ENCODE measurements around the gene TM9SF1.

The TM9SF1 gene

GRCh38 chr14:24178399-24179178 is 16.7 kb downstream of the TM9SF1 start:
- Histone ChIP-seq H3K4me2 (ENCODE audit: low read length) (no peak overlapping the region), H3K9me3 (ENCODE audit: control insufficient read depth, low read length) (no peaks in the 10 kb centered on the region), H3K9ac (no peak overlapping the region), H3K4me3 (ENCODE audit: low read depth, low read length) (no peak overlapping the region), H3K4me1 (no peaks in the 10 kb centered on the region), H3K79me2 (no peaks in the 10 kb centered on the region), H3K27me3 (ENCODE audit: control insufficient read depth, insufficient read depth, low read length) (no peaks in the 10 kb centered on the region), H3K36me3 (ENCODE audit: control insufficient read depth, insufficient read depth, low read length) (no peaks in the 10 kb centered on the region), H2AFZ (no peak overlapping the region), H3K27ac (no peak overlapping the region)
- TF ChIP-seq, protein P1, sequence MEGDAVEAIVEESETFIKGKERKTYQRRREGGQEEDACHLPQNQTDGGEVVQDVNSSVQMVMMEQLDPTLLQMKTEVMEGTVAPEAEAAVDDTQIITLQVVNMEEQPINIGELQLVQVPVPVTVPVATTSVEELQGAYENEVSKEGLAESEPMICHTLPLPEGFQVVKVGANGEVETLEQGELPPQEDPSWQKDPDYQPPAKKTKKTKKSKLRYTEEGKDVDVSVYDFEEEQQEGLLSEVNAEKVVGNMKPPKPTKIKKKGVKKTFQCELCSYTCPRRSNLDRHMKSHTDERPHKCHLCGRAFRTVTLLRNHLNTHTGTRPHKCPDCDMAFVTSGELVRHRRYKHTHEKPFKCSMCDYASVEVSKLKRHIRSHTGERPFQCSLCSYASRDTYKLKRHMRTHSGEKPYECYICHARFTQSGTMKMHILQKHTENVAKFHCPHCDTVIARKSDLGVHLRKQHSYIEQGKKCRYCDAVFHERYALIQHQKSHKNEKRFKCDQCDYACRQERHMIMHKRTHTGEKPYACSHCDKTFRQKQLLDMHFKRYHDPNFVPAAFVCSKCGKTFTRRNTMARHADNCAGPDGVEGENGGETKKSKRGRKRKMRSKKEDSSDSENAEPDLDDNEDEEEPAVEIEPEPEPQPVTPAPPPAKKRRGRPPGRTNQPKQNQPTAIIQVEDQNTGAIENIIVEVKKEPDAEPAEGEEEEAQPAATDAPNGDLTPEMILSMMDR (IDR thresholded peaks at IDR 0.05), result no peak

GRCh38 chr14:24177891-24178290 is 17.4 kb downstream of the TM9SF1 start:
- TF ChIP-seq, protein P1 (IDR thresholded peaks at IDR 0.05), result no peak

DNA sequence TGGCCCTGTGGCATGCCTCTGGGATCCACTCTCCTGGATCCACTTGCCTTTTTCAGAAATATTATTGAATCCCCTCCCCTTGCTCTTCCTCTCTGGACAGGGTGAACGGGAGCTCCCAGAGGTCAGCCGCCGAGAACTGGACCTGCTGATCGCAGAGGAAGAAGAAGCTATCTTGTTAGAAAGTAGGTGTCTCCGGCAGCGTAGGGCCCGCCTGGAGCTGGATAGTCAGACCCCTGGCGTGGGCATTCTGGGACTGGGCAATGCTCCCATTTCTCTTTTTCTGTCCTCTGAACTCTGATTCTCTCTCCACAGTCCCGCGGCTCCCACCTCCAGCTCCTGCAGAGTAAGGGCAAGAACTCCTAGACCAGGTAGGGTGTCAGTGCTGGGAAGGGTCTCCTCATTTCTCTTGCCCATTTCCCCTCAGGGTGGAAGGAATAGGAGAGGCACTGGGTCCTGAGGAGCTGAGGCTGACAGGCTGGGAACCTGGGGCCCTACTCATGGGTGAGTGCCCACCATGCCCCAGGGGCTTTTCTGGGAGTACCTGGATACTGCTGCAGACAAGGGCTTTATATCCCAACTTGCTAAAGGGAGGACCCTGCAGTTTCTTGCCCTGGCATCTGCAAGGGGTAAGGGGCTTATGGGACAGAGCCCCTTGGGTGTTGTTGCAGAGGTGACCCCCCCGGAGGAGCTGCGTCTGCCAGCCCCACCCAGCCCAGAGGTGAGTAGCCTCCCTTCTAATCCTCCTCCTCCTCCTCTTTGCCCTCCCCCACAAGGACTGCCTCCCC is 18.0 kb downstream of the TM9SF1 start:
- H3K36me3 ChIP-seq (ENCODE audit: control insufficient read depth, insufficient read depth, low read length), result no peaks in the 10 kb centered on the region
- no peak overlapping the region for H3K9ac ChIP-seq

More at GRCh38 chr14:24177891-24178290, 17.4 kb downstream of the TM9SF1 start:
- no peaks in the 10 kb centered on the region for H3K27me3 ChIP-seq (ENCODE audit: control insufficient read depth, insufficient read depth, low read length)
- no peaks in the 10 kb centered on the region for H3K36me3 ChIP-seq (ENCODE audit: control insufficient read depth, insufficient read depth, low read length)
- no peaks in the 10 kb centered on the region for H3K9me3 ChIP-seq (ENCODE audit: control insufficient read depth, low read length)
- H3K9ac ChIP-seq, result no peak overlapping the region
- H3K4me3 ChIP-seq (ENCODE audit: low read depth, low read length), result no peak overlapping the region
- no peaks in the 10 kb centered on the region for H3K4me1 ChIP-seq
- H2AFZ ChIP-seq, result no peak overlapping the region
- H3K4me2 ChIP-seq (ENCODE audit: low read length), result no peak overlapping the region
- no peaks in the 10 kb centered on the region for H3K79me2 ChIP-seq
- H3K27ac ChIP-seq, result no peak overlapping the region

GRCh38 chr14:24176599-24176998 is 18.6 kb downstream of the TM9SF1 start:
- Histone ChIP-seq H2AFZ (no peak overlapping the region), H3K9ac (no peak overlapping the region), H3K9me3 (ENCODE audit: control insufficient read depth, low read length) (no peaks in the 10 kb centered on the region), H3K4me1 (no peaks in the 10 kb centered on the region), H3K36me3 (ENCODE audit: control insufficient read depth, insufficient read depth, low read length) (no peaks in the 10 kb centered on the region), H3K4me2 (ENCODE audit: low read length) (no peak overlapping the region), H3K27ac (no peak overlapping the region), H3K4me3 (ENCODE audit: low read depth, low read length) (no peak overlapping the region), H3K27me3 (ENCODE audit: control insufficient read depth, insufficient read depth, low read length) (no peaks in the 10 kb centered on the region), H3K79me2 (no peaks in the 10 kb centered on the region)
- TF ChIP-seq, protein P1 (IDR thresholded peaks at IDR 0.05), result no peak

More for the DNA sequence above, 18.0 kb downstream of the TM9SF1 start:
- Histone ChIP-seq H3K79me2 (no peaks in the 10 kb centered on the region), H3K4me3 (ENCODE audit: low read depth, low read length) (no peak overlapping the region), H3K27me3 (ENCODE audit: control insufficient read depth, insufficient read depth, low read length) (no peaks in the 10 kb centered on the region), H3K4me2 (ENCODE audit: low read length) (no peak overlapping the region), H3K9me3 (ENCODE audit: control insufficient read depth, low read length) (no peaks in the 10 kb centered on the region), H2AFZ (no peak overlapping the region), H3K27ac (no peak overlapping the region), H3K4me1 (no peaks in the 10 kb centered on the region)
- TF ChIP-seq, protein P1 (IDR thresholded peaks at IDR 0.05), result no peak
